HFF-Myc (cell line): ENCODE data around the gene KIRREL3.
A peak's percentile ranks its signal among the peaks of the same experiment; 100 is the strongest.

ENCODE experiments used
- DNase-seq: peaks from one replicate; pipeline ENCODE4 v3.0.0-alpha.2; 2011; ENCODE audit warnings: low read depth; ENCODE audit errors: extremely low read depth
- H3K4me3 ChIP-seq: replicated peaks from 2 replicates; pipeline ENCODE4 v1.5.1; 2011; ENCODE audit warnings: low read depth, mild to moderate bottlenecking, control low read depth, low read length
- CTCF ChIP-seq: IDR thresholded peaks from 2 replicates; pipeline ENCODE4 v1.5.1; 2012; ENCODE audit warnings: mild to moderate bottlenecking, low read depth, low read length, control low read depth; ENCODE audit errors: missing control alignments

The KIRREL3 gene

GRCh38 chr11:126460417-126461095 lies 540.0 kb downstream of the KIRREL3 start:
- TF ChIP-seq CTCF = no peak
- H3K4me3 ChIP-seq = no peak overlapping the region
- DNase-seq = no peak

- DNase-seq = peak; percentile 39
- TF ChIP-seq CTCF = no peak
- H3K4me3 ChIP-seq = no peak overlapping the region
Observed at GRCh38 chr11:126459691-126460281, 540.8 kb downstream of the KIRREL3 start.

GRCh38 chr11:126457817-126458216 lies 542.8 kb downstream of the KIRREL3 start:
- H3K4me3 ChIP-seq = no peak overlapping the region
- no peak for DNase-seq
- no peak for TF ChIP-seq CTCF

GRCh38 chr11:126456783-126457542 lies 543.6 kb downstream of the KIRREL3 start:
- no peak overlapping the region for H3K4me3 ChIP-seq
- TF ChIP-seq CTCF = no peak
- no peak for DNase-seq

- no peak for TF ChIP-seq CTCF
- no peak overlapping the region for H3K4me3 ChIP-seq
- no peak for DNase-seq
Observed at GRCh38 chr11:126456089-126456488, 544.5 kb downstream of the KIRREL3 start.

- TF ChIP-seq CTCF = no peak
- DNase-seq = no peak
- no peak overlapping the region for H3K4me3 ChIP-seq
Observed at GRCh38 chr11:126452241-126453101, 548.1 kb downstream of the KIRREL3 start.
